ENCODE results near the gene COPG2.
"Not testable (repeated sequence)": the region's sequence is repeated elsewhere in the genome, so short reads cannot be mapped to it uniquely, and the experiment has no call there.

COPG2 gene

GRCh38 chr7:130649004-130649790 is 19.4 kb downstream of the COPG2 start:
- DNase-seq, result no peak

GRCh38 chr7:130648580-130648979 is 20.0 kb downstream of the COPG2 start:
- DNase-seq, result no peak

GRCh38 chr7:130642383-130642782 is 26.2 kb downstream of the COPG2 start:
- DNase-seq, result no peak

- DNase-seq, result no peak
Observed at GRCh38 chr7:130641497-130641896, 27.1 kb downstream of the COPG2 start.

- DNase-seq, result no peak
Observed at GRCh38 chr7:130641040-130641439, 27.5 kb downstream of the COPG2 start.

- no peak for DNase-seq
Observed at GRCh38 chr7:130639388-130639787, 29.2 kb downstream of the COPG2 start.

- no peak for DNase-seq
Observed at GRCh38 chr7:130632111-130632510, 36.4 kb downstream of the COPG2 start.

GRCh38 chr7:130628901-130629300 is 39.6 kb downstream of the COPG2 start:
- DNase-seq, result no peak

- DNase-seq, result no peak
Observed at GRCh38 chr7:130627775-130628174, 40.8 kb downstream of the COPG2 start.

GRCh38 chr7:130622866-130623265 is 45.7 kb downstream of the COPG2 start:
- no peak for DNase-seq

- no peak for DNase-seq
Observed at GRCh38 chr7:130615583-130615982, 53.0 kb downstream of the COPG2 start.

- no peak for DNase-seq
Observed at GRCh38 chr7:130614449-130614848, 54.1 kb downstream of the COPG2 start.

GRCh38 chr7:130611218-130611617 is 57.3 kb downstream of the COPG2 start:
- DNase-seq, result no peak

GRCh38 chr7:130607066-130607465 is 61.5 kb downstream of the COPG2 start:
- DNase-seq, result not testable (repeated sequence)

GRCh38 chr7:130606161-130606560 is 62.4 kb downstream of the COPG2 start:
- DNase-seq, result no peak

GRCh38 chr7:130598056-130598455 is 70.5 kb downstream of the COPG2 start:
- no peak for DNase-seq

GRCh38 chr7:130595986-130596385 is 72.6 kb downstream of the COPG2 start:
- no peak for DNase-seq

- no peak for DNase-seq
Observed at GRCh38 chr7:130593033-130593432, 75.5 kb downstream of the COPG2 start.

GRCh38 chr7:130591464-130591863 is 77.1 kb downstream of the COPG2 start:
- DNase-seq, result not testable (repeated sequence)

GRCh38 chr7:130585932-130586331 is 82.6 kb downstream of the COPG2 start:
- not testable (repeated sequence) for DNase-seq

- not testable (repeated sequence) for DNase-seq
Observed at GRCh38 chr7:130575110-130575509, 93.4 kb downstream of the COPG2 start.

GRCh38 chr7:130570144-130570543 is 98.4 kb downstream of the COPG2 start:
- DNase-seq, result not testable (repeated sequence)

- DNase-seq, result no peak
Observed at GRCh38 chr7:130566898-130567280, 101.7 kb downstream of the COPG2 start.

GRCh38 chr7:130566168-130566897 is 102.2 kb downstream of the COPG2 start:
- DNase-seq, result no peak

Measured in stimulated activated CD4-positive, alpha-beta T cell treated with anti-CD3 and anti-CD28 coated beads, Interleukin-12 subunit alpha, Interleukin-12 subunit beta, amount 100 ng/mL, for 4 hours (primary cell).